ENCODE results near the gene GVQW3. TPM values are rescaled to one million over a fixed set of nuclear protein-coding genes. Genes with fewer than 3 reads are reported as not detected.

Gene GVQW3
- total and polyA plus RNA-seq, 2 of the 13 experiments (the other 11 are each of a cell fraction or from before 2014, with no cell fraction given), result 5.0 to 5.6 TPM

DNA sequence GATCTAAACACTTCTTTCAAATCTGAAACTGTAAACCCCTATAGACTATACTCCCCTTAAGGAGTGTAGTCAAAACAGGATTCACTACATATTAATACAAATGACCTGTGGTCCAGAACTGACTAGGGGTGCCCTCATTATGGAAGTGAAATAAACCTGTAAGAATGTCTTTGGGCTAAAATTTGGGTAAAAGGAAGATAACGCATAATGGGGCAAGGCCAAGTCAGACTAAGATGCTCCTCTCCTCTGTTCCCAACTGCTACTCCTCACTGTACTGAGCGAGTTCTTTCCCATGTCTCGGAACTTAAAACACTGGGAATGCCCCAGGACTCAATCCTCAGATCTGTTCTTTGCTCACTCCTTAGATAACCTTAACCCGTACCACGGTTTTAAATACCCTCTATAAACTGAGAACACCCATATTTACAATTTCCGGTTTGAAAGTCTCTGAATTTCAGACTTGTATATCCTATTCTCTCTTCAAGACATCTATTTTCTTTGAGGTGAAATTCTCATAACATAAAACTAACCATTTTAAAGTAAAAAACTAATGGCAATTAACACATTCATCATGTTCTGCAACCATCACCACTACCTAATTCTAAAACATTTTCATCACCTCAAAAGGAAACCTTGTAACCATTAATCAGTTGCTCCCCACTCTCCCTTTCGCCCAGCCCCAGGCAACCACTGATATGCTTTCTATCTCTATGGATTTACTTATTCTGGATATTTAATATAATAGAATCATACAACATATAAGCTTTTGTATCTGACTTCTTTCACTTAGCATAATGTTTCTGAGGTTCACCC is 4.2 kb upstream of the GVQW3 start:
- no peak overlapping the region for H3K4me3 ChIP-seq (replicated peaks in 1 of 3; ENCODE audit: insufficient read depth in 1 of 3, low read depth in 2 of 3, low read length in 3 of 3)
- no peak overlapping the region for H3K4me2 ChIP-seq (ENCODE audit: low read depth, low read length)
- ATAC-seq (no peak), DNase-seq (ENCODE audit: low spot score) (no peak), FAIRE-seq (no peak)
- peaks cover 82% of the 10 kb centered on the region for H3K79me2 ChIP-seq (ENCODE audit: insufficient read depth, low read length)
- H3K9me3 ChIP-seq (ENCODE audit: low read length), result no peaks in the 10 kb centered on the region
- H2AFZ ChIP-seq (ENCODE audit: low read length), result no peak overlapping the region
- H3K27me3 ChIP-seq (ENCODE audit: control insufficient read depth in 1 of 2, insufficient read depth in 2 of 2, low read length in 2 of 2), result no peaks in the 10 kb centered on the region; a peak in 1 of 5 replicates
- peaks cover 14% of the 10 kb centered on the region for H3K4me1 ChIP-seq (ENCODE audit: insufficient read depth, low read length)
- in situ Hi-C loops (cut with HindIII; ENCODE audit: extremely low pct_ligation_motif_present, low pct_unique_long_range_greater_than_20kb) (no loop called here), intact Hi-C loops (cut with micrococcal nuclease; ENCODE audit: unreplicated experiment) (no loop called here)
- POLR2A ChIA-PET, result no interaction called here
- CTCF ChIA-PET (ENCODE audit: low intra/inter-chr PET ratio, low total read pairs), result no interaction called here
- H3K27ac ChIP-seq (ENCODE audit: extremely low read length, insufficient read depth, low read length), result no peak overlapping the region
- WGBS (ENCODE audit: low lambda C conversion rate), result 95% methylated on average over 7 of the region's 7 CpGs
- TF ChIP-seq, protein P1, sequence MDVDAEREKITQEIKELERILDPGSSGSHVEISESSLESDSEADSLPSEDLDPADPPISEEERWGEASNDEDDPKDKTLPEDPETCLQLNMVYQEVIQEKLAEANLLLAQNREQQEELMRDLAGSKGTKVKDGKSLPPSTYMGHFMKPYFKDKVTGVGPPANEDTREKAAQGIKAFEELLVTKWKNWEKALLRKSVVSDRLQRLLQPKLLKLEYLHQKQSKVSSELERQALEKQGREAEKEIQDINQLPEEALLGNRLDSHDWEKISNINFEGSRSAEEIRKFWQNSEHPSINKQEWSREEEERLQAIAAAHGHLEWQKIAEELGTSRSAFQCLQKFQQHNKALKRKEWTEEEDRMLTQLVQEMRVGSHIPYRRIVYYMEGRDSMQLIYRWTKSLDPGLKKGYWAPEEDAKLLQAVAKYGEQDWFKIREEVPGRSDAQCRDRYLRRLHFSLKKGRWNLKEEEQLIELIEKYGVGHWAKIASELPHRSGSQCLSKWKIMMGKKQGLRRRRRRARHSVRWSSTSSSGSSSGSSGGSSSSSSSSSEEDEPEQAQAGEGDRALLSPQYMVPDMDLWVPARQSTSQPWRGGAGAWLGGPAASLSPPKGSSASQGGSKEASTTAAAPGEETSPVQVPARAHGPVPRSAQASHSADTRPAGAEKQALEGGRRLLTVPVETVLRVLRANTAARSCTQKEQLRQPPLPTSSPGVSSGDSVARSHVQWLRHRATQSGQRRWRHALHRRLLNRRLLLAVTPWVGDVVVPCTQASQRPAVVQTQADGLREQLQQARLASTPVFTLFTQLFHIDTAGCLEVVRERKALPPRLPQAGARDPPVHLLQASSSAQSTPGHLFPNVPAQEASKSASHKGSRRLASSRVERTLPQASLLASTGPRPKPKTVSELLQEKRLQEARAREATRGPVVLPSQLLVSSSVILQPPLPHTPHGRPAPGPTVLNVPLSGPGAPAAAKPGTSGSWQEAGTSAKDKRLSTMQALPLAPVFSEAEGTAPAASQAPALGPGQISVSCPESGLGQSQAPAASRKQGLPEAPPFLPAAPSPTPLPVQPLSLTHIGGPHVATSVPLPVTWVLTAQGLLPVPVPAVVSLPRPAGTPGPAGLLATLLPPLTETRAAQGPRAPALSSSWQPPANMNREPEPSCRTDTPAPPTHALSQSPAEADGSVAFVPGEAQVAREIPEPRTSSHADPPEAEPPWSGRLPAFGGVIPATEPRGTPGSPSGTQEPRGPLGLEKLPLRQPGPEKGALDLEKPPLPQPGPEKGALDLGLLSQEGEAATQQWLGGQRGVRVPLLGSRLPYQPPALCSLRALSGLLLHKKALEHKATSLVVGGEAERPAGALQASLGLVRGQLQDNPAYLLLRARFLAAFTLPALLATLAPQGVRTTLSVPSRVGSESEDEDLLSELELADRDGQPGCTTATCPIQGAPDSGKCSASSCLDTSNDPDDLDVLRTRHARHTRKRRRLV (CRISPR knock-in tag; IDR thresholded peaks at IDR 0.05), result no peak
- TF ChIP-seq, protein P2, sequence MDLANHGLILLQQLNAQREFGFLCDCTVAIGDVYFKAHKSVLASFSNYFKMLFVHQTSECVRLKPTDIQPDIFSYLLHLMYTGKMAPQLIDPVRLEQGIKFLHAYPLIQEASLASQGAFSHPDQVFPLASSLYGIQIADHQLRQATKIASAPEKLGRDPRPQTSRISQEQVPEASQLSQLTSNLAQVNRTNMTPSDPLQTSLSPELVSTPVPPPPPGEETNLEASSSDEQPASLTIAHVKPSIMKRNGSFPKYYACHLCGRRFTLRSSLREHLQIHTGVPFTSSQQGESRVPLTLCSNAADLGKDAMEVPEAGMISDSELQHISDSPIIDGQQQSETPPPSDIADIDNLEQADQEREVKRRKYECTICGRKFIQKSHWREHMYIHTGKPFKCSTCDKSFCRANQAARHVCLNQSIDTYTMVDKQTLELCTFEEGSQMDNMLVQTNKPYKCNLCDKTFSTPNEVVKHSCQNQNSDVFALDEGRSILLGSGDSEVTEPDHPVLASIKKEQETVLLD (CRISPR knock-in tag; IDR thresholded peaks at IDR 0.05; ENCODE audit: low read depth), result no peak
- TF ChIP-seq MTA3 (CRISPR knock-in tag; IDR thresholded peaks at IDR 0.05) (no peak), PCBP2 (optimal IDR thresholded peaks at IDR 0.05; ENCODE audit: low read depth, low read length, poor library complexity, severe bottlenecking) (no peak), ZNF562 (CRISPR knock-in tag; IDR thresholded peaks at IDR 0.05; ENCODE audit: borderline replicate concordance) (no peak), ZNF777 (CRISPR knock-in tag; IDR thresholded peaks at IDR 0.05) (no peak), SMARCC2 (IDR thresholded peaks at IDR 0.05) (no peak), GPN1 (CRISPR knock-in tag; IDR thresholded peaks at IDR 0.05; ENCODE audit: borderline replicate concordance) (no peak), KDM2A (CRISPR knock-in tag; IDR thresholded peaks at IDR 0.05; ENCODE audit: borderline replicate concordance, low read depth) (no peak)
- no peak overlapping the region for H3K9ac ChIP-seq (ENCODE audit: insufficient read depth, low read depth, low read length)
- BruUV-seq (replicated peaks), result no TSS peak
- H4K20me1 ChIP-seq (ENCODE audit: insufficient read depth, low read length), result peaks cover 12% of the 10 kb centered on the region; the same call in 1 of the 2 replicates
- H3K36me3 ChIP-seq (replicated peaks in 1 of 2; ENCODE audit: control insufficient read depth in 1 of 2, insufficient read depth in 2 of 2, low read length in 2 of 2), result no peaks in the 10 kb centered on the region; a peak in 1 of 5 replicates
